Right ventricle myocardium inferior (tissue), 1 donor: Measurements from ENCODE around the gene BICDL1. TPM values are rescaled to one million over a fixed set of nuclear protein-coding genes. Genes with fewer than 3 reads are reported as not detected.
"Not testable (repeated sequence)": the region's sequence is repeated elsewhere in the genome, so short reads cannot be mapped to it uniquely, and the experiment has no call there.

Source experiments
- ATAC-seq: fragments of 200-7000 bp; cut with Tn5 transposase; one replicate; pipeline ENCODE4 v1.9.1; 2020; ENCODE audit warnings: mild to moderate bottlenecking, moderate library complexity
- DNase-seq: peaks from one replicate; pipeline ENCODE4 v3.0.0; 2021; ENCODE audit errors: missing footprints
- intact Hi-C: fragments of 100-400 bp; cut with DNase I; formaldehyde crosslinking; loops from one replicate; pipeline ENCODE4 v1.11.0; 2022
- total RNA-seq: library from RNA; stranded (reverse); fragmentation: NEBNext Ultra II Directional; extraction: Animal tissue kit (Norgen Biotek cat#: 25700); gene quantifications from one replicate; pipeline ENCODE4 v1.2.1, GENCODE V29; 2021
- donor health status: DM: no; HTN: yes; CAD: no; lungs with severe emphysema.

The BICDL1 gene
- total RNA-seq, 1 donor from 2014 or later = 0.87 TPM

DNA sequence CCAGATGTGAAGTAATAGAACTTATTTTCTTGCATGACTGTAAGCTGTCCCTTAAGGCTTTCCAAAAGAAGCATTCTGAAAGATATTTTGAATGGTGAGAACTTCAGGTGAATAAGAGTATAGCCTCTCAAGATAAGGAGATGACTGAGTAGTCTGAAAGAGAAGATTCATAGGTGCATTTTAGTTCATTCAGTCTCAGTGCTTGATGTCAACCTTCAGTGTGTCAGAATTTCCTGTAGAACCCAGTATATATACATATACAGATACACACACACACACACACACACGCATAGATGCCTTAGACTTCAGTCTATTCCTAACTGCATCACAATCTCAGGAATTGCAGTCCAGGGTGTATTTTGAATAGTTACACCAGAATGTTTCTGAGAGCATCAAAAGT, 7.4 kb downstream of the BICDL1 start:
- ATAC-seq (no peak), DNase-seq (no peak)
- intact Hi-C loops = no loop called here

- intact Hi-C loops = no loop called here
- ATAC-seq = no peak
- no peak for DNase-seq
Observed at GRCh38 chr12:119998471-119999245, 9.6 kb downstream of the BICDL1 start.

DNA sequence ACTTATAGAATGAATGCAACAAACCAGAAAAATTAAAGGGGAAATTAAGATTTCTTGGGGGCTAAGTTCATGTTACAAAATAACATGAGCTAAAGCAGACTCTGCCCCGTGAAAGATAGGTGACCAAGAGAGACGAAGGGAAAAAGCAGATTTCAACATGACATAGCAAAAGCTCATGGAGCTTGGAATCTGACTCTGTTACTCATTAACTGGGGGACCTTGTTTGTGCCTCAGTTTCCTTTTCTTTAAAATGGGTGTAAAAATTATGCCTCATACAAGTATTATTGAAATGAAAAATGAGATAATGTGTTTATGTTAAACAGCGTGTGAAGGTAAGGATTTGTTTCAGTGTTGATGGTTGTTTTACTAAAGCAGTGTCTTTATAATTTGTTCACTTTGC, 11.5 kb downstream of the BICDL1 start:
- intact Hi-C loops = no loop called here
- ATAC-seq (no peak), DNase-seq (no peak)

- no peak for DNase-seq
- intact Hi-C loops = no loop called here
- no peak for ATAC-seq
Observed at GRCh38 chr12:120006258-120006975, 17.4 kb downstream of the BICDL1 start.

DNA sequence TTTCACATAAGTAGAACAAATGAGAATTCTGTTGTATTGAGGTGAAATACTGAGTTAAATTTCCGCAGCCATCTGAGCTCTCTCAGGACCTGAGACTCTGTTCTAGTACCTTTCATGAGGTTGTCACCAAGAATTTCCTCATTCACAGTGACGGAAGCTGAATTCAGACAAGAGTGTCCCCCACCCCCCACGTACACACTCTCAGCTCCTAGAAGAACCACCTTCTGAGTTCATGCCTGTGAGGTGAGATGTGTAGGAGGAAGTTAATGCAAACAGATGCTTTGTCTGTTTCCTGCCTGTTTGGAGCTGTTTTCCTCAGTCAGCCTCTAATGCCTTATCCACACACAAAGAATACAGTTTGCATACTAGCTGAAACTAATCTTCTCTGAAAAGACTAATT, 18.2 kb downstream of the BICDL1 start:
- DNase-seq (no peak), ATAC-seq (no peak)
- intact Hi-C loops = no loop called here

DNA sequence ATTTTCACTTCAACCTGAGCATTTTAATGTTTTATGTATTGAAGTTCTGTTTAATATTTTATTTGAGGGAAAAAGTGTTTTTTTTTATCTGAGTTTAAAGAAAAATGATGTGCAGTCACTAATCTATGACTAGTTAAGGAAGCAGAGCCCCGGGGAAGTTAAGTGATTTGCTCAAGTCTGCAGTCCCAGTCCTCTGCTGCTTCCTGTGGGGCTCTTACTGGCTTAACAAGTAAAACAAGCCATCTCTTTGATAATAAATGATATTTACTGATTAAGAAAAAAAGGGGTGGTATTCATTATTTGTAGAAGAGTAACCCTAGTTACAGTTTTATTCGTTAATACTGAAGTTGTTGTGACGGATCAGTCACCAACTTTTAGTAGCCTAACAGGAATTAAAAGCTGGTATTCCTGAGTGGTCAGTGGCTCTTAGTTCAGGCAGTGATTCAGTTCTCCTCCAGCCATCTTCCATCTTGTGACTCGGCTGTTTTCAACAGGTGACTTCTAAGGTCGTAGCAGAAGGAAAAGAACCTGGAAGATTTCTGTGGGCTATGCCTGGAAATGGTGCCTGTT, 21.7 kb downstream of the BICDL1 start:
- DNase-seq (no peak), ATAC-seq (no peak)
- intact Hi-C loops = no loop called here

DNA sequence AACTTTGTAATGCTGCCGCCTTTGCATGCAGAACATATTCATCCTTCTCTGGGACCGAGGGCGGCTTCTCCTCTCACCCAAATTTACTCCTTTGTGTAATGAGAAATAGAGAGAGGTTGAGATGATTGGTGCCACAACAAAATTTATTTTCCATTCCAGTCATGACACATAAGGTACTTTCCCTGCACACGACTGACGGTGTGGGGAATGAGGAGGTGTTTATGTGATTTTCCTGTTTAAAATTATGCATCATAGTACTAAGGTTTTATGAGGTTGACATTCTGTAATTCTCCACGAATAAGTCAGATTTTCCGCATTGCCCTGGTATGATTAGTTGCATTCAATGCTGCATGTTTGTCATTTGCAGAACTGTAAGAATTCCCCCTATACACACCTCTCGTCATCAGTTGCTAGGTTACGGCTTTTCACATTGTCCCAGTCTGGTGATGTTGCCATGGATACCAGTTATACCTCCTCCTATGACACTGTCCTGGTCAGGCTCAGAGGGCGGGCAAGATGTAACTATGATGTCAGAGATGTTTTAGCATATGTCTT, 23.1 kb downstream of the BICDL1 start:
- intact Hi-C loops = no loop called here
- no peak for ATAC-seq
- no peak for DNase-seq

DNA sequence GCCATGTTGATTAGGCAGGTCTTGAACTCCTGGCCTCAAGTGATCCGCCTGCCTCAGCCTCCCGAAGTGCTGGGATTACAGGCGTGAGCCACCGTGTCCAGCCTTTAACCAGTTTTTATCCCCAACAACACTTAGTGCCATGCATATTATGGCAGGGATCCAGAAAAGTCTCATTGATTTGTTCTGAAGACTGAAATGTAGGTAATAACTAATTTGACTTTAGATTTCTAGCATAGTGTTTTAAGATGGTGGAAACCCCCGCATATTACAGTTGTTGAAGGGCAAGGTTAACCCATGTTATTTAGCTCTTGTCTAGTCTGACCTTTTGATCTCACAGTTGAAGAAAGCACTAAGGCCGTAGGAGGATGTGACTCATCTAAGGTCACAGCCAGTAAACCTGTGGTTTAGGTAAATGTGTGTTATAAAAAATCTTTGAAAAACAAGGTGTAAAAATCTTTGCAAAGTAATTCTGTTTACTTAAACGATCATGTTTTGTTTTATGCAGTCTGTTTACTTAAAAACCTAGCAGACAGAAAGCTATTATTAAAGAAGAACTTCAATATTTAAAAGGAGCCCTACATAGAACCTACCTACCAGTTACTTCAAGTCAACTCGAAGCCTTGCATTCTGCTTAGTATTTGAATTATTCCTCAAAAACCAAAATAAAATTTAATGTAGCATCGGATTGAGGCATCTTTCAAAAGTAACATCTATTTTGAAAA, 24.8 kb downstream of the BICDL1 start:
- intact Hi-C loops = no loop called here
- no peak for DNase-seq
- ATAC-seq = no peak

DNA sequence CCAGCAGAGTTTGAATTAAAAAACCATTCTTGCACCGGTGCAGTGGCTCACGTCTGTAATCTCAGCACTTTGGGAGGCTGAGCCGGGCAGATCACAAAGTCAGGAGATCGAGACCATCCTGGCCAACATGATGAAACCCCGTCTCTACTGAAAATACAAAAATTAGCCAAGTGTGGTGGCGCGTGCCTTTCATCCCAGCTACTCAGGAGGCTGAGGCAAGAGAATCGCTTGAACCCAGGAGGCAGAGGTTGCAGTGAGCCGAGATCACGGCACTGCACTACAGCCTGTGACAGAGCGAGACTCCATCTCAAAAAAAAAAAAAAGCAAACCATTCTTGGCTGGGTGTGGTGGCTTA, 25.3 kb downstream of the BICDL1 start:
- DNase-seq, ATAC-seq, intact Hi-C loops: not testable (repeated sequence)

GRCh38 chr12:120015313-120015712, 26.3 kb downstream of the BICDL1 start:
- no peak for DNase-seq
- ATAC-seq = no peak
- intact Hi-C loops = no loop called here

GRCh38 chr12:120016199-120016598, 27.2 kb downstream of the BICDL1 start:
- ATAC-seq, DNase-seq, intact Hi-C loops: not testable (repeated sequence)

DNA sequence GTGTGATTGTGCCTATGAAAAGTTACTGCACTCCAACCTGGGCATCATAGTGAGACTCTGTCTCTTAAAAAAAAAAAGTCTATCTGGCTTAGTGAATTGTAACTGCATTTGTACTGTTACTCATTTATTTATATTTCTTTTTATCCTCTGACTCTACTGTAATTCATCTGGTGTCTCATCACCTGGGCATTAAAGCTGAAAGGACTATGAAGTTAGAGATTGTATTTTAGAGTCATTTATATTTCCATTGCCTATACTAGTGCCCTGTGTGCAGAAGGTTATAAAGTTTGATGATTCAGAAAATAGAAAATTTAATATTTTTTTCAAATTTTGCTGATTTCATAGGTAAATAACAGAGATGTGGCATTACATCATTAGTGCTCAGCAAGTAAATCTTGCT, 30.2 kb downstream of the BICDL1 start:
- ATAC-seq = no peak
- intact Hi-C loops = no loop called here
- no peak for DNase-seq

DNA sequence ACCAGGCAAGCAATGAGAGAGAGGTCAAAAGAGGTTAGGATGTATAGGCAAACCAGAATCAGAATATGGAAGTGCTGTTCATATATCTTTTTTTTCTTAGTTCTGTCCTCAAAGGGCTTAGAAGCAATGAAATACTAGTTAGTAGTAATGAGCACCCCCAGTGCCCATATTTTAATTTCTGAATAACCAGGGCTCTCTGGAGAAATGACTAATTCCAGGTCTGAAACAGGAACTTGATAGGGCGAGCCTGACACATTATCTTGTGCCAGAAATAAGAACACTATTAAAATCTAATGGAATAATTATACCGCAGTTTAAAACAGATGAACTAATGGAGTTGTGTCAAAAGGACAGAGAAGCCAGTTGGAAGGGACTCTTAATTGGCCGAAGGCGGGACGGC, 30.9 kb downstream of the BICDL1 start:
- DNase-seq (no peak), ATAC-seq (no peak)
- intact Hi-C loops = no loop called here

GRCh38 chr12:120024193-120024592, 35.2 kb downstream of the BICDL1 start:
- intact Hi-C loops = no loop called here
- ATAC-seq (no peak), DNase-seq (no peak)

DNA sequence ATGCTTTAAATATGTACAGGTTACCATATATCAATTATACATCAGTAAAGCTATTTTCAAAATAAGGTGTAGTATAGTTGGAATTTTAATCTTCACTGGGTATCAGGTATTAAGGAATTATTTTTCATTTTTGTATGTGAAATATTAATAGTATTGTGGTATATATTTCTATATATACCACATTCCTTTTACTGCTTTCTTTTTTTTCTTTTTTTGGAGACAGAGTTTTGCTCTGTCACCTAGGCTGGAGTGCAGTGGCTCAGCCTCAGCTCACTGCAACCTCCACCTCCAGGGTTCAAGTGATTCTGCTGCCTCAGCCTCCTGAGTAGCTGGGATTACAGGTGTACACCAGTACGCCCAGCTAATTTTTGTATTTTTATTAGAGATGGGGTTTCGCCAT, 36.6 kb downstream of the BICDL1 start:
- no peak for DNase-seq
- no peak for ATAC-seq
- intact Hi-C loops = no loop called here

DNA sequence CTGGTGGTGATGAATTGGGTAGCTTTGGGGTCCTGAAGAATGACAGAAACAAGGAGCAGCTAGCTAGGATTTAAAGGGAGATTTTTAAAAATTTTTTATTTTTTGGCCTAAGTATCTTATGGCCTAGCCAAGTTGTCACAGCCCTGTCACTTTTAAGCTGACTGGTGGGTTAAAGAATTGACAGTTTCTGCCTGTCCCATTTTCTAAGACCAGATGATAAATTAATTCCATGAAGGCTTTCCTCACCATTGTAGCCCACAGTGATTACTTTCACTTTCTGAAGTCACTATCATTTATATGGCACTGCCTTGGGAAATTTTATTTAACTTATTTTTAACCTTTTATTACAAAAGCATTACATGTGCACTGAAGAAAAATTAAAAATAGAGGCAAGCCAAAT, 43.2 kb downstream of the BICDL1 start:
- no peak for DNase-seq
- intact Hi-C loops = no loop called here
- no peak for ATAC-seq

DNA sequence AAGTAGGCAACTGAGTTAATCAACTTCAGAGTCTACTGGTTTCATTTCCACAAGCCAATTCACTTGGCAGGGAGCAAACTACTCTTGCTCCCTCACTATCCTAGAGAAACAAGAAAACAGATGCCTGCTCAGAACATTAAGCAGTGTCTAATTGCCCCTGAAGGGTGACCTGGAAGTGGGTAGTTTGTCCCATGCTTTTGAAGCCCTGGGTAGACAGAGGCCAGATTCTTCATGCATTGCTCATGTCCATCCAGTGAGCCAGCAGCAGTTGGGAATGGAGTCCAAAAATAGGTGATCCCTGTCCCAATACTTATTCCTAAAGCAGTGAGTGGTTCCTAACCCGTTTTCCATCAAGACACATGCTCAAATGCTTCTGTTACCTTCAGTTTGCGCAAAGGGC, 48.8 kb downstream of the BICDL1 start:
- DNase-seq = no peak
- no peak for ATAC-seq
- intact Hi-C loops = no loop called here

- intact Hi-C loops = no loop called here
- DNase-seq = no peak
- no peak for ATAC-seq
Observed at GRCh38 chr12:120039711-120040110, 50.7 kb downstream of the BICDL1 start.
